ENCODE results near the gene RFTN1. TPM values are rescaled to one million over a fixed set of nuclear protein-coding genes. Genes with fewer than 3 reads are reported as not detected.

The RFTN1 gene
- total RNA-seq, 1 donor from 2014 or later = 41.8 TPM

DNA sequence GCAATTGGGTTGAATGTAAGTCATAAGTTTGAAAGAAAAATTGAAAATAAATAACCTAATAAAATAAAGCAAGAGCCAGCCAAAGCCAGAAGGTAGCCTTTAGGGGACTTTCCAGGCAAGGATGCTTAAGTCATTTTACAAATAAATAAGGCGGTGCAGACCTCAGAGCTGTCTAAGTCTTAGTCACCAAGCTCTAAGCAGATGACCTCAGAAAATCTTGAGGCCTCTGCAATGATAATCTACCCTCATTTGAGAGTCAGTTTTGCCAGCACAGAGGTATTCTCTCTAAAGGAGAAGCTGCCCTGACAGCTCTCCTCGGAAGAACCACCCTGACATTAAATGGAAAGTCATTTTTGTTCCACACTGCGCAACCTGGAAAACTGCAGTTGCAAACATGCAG, 134.6 kb downstream of the RFTN1 start:
- Mint-ChIP-seq H3K4me1 (ENCODE audit: unreplicated experiment) (peaks cover 54% of the 10 kb centered on the region), H3K36me3 (ENCODE audit: low read depth, unreplicated experiment) (peaks cover 24% of the 10 kb centered on the region), H3K27me3 (ENCODE audit: unreplicated experiment) (peaks cover 8% of the 10 kb centered on the region), H3K27ac (ENCODE audit: unreplicated experiment) (no peak overlapping the region), H3K4me3 (ENCODE audit: unreplicated experiment) (no peak overlapping the region), H3K9me3 (ENCODE audit: unreplicated experiment) (no peaks in the 10 kb centered on the region)
- no peak for DNase-seq (ENCODE audit: low spot score)
- TF ChIP-seq, protein P1, sequence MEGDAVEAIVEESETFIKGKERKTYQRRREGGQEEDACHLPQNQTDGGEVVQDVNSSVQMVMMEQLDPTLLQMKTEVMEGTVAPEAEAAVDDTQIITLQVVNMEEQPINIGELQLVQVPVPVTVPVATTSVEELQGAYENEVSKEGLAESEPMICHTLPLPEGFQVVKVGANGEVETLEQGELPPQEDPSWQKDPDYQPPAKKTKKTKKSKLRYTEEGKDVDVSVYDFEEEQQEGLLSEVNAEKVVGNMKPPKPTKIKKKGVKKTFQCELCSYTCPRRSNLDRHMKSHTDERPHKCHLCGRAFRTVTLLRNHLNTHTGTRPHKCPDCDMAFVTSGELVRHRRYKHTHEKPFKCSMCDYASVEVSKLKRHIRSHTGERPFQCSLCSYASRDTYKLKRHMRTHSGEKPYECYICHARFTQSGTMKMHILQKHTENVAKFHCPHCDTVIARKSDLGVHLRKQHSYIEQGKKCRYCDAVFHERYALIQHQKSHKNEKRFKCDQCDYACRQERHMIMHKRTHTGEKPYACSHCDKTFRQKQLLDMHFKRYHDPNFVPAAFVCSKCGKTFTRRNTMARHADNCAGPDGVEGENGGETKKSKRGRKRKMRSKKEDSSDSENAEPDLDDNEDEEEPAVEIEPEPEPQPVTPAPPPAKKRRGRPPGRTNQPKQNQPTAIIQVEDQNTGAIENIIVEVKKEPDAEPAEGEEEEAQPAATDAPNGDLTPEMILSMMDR (IDR thresholded peaks at IDR 0.05; ENCODE audit: unreplicated experiment) = no peak

DNA sequence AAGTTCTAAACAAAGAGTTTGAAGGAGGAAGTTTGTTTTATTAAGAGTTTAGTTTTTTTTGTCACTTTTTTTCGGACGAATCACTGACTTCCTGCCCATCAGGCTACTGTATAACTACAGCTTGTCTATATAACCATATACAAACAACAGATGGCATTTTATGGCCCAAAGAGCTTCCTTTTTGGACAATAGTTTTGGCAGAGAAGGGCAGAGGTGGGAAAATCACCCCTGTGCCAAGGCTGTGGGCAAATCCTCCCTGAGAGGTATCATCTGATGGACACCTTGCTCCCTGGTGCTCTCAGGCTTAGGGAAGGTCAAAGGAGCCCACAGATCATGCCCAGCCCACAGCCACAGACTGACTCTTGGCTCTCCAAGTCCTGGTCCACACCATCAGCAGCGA, 135.1 kb downstream of the RFTN1 start:
- Mint-ChIP-seq H3K27ac (ENCODE audit: unreplicated experiment) (no peak overlapping the region), H3K27me3 (ENCODE audit: unreplicated experiment) (peaks cover 8% of the 10 kb centered on the region), H3K4me1 (ENCODE audit: unreplicated experiment) (peaks cover 56% of the 10 kb centered on the region), H3K9me3 (ENCODE audit: unreplicated experiment) (no peaks in the 10 kb centered on the region), H3K4me3 (ENCODE audit: unreplicated experiment) (no peak overlapping the region), H3K36me3 (ENCODE audit: low read depth, unreplicated experiment) (peaks cover 24% of the 10 kb centered on the region)
- no peak for DNase-seq (ENCODE audit: low spot score)
- TF ChIP-seq, protein P1 (IDR thresholded peaks at IDR 0.05; ENCODE audit: unreplicated experiment) = no peak

DNA sequence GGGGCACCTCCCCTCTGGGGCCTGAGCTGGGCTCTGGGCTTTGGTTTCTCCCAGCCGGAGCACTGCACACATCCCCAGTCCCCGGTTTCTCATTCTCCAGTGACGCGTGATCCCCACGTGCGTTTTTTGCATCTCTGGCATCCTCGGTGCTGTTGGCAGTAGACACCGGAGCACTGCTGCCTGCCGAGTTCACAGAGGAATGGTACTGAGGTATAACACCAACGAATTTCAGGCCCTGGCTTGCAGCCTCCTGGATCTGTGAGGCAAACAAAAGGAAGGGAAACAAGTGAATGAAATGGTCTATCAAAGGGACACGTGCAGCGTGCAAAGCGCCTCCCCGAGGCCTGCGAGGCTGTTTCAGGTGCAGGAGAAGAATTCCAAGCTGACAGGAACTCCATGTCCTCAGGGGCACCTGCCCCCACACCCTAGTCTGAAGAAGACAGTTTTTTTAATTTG, 135.6 kb downstream of the RFTN1 start:
- Mint-ChIP-seq H3K27me3 (ENCODE audit: unreplicated experiment) (peaks cover 11% of the 10 kb centered on the region), H3K36me3 (ENCODE audit: low read depth, unreplicated experiment) (peaks cover 28% of the 10 kb centered on the region), H3K9me3 (ENCODE audit: unreplicated experiment) (no peaks in the 10 kb centered on the region), H3K27ac (ENCODE audit: unreplicated experiment) (peak overlapping the region; percentile 51), H3K4me1 (ENCODE audit: unreplicated experiment) (peaks cover 61% of the 10 kb centered on the region), H3K4me3 (ENCODE audit: unreplicated experiment) (no peak overlapping the region)
- DNase-seq (ENCODE audit: low spot score) = no peak
- TF ChIP-seq, protein P1 (IDR thresholded peaks at IDR 0.05; ENCODE audit: unreplicated experiment) = no peak

- DNase-seq (ENCODE audit: low spot score) = no peak
- H3K4me1 Mint-ChIP-seq (ENCODE audit: unreplicated experiment) = peaks cover 63% of the 10 kb centered on the region
- H3K9me3 Mint-ChIP-seq (ENCODE audit: unreplicated experiment) = no peaks in the 10 kb centered on the region
- peak overlapping the region; percentile 51 for H3K27ac Mint-ChIP-seq (ENCODE audit: unreplicated experiment)
- TF ChIP-seq, protein P1 (IDR thresholded peaks at IDR 0.05; ENCODE audit: unreplicated experiment) = no peak
- H3K4me3 Mint-ChIP-seq (ENCODE audit: unreplicated experiment) = no peak overlapping the region
- H3K27me3 Mint-ChIP-seq (ENCODE audit: unreplicated experiment) = peaks cover 12% of the 10 kb centered on the region
- peaks cover 29% of the 10 kb centered on the region for H3K36me3 Mint-ChIP-seq (ENCODE audit: low read depth, unreplicated experiment)
These were observed 136.3 kb downstream of the RFTN1 start for GRCh38 chr3:16377196-16377595.

- no peak for DNase-seq (ENCODE audit: low spot score)
- peak overlapping the region; percentile 82 for H3K27ac Mint-ChIP-seq (ENCODE audit: unreplicated experiment)
- TF ChIP-seq, protein P1 (IDR thresholded peaks at IDR 0.05; ENCODE audit: unreplicated experiment) = no peak
- peaks cover 12% of the 10 kb centered on the region for H3K27me3 Mint-ChIP-seq (ENCODE audit: unreplicated experiment)
- H3K4me3 Mint-ChIP-seq (ENCODE audit: unreplicated experiment) = no peak overlapping the region
- H3K4me1 Mint-ChIP-seq (ENCODE audit: unreplicated experiment) = peaks cover 73% of the 10 kb centered on the region
- H3K9me3 Mint-ChIP-seq (ENCODE audit: unreplicated experiment) = no peaks in the 10 kb centered on the region
- peaks cover 29% of the 10 kb centered on the region for H3K36me3 Mint-ChIP-seq (ENCODE audit: low read depth, unreplicated experiment)
These were observed 137.6 kb downstream of the RFTN1 start for GRCh38 chr3:16375891-16376290.
